Adrenal gland (tissue), 5 donors: ENCODE results near the gene RPRD1B.

ENCODE experiments used
- POLR2A ChIP-seq, 2 donors: fragments of 450-650 bp; IDR thresholded peaks; one replicate each; pipeline ENCODE4 v1.6.1; 2017; ENCODE audit warnings: antibody characterized with exemption in 2 of 2, mild to moderate bottlenecking in 2 of 2, moderate library complexity in 1 of 2
- TF ChIP-seq, protein P1 (sequence below), 6 experiments: fragments of 450-650 bp in 4 of 6; fragments of 200-600 bp in 2 of 6; sonication (generic) in 1 of 6; IDR thresholded peaks; 1 replicate in 5 of 6; 2 replicates in 1 of 6; pipeline versions ENCODE4 v1.5.1 to v1.8.0; 2016 to 2021; ENCODE audit warnings: antibody characterized with exemption in 6 of 6, mild to moderate bottlenecking in 2 of 6, moderate library complexity in 1 of 6
- donor health status: DM: no; HTN: no; CAD: no.

DNA sequence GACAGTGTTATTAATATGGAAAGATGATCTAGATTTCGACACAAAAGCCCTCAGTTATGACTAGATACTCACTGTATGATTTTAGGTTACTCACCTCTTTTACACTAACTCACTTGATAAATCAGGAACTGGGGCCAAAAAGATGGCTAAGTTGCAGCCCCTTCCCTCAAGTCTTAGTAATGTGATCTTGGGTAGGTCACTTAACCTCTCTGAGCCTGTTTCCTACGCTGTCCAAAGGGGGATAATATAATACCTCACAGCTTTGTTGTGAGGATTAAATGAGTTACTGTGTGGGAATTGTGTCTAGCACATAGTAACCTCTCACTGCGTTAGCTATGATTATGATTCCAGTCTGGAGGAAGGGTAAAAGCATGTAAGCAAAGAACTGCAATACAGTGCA lies 1.6 kb upstream of the RPRD1B start:
- TF ChIP-seq, protein P1, sequence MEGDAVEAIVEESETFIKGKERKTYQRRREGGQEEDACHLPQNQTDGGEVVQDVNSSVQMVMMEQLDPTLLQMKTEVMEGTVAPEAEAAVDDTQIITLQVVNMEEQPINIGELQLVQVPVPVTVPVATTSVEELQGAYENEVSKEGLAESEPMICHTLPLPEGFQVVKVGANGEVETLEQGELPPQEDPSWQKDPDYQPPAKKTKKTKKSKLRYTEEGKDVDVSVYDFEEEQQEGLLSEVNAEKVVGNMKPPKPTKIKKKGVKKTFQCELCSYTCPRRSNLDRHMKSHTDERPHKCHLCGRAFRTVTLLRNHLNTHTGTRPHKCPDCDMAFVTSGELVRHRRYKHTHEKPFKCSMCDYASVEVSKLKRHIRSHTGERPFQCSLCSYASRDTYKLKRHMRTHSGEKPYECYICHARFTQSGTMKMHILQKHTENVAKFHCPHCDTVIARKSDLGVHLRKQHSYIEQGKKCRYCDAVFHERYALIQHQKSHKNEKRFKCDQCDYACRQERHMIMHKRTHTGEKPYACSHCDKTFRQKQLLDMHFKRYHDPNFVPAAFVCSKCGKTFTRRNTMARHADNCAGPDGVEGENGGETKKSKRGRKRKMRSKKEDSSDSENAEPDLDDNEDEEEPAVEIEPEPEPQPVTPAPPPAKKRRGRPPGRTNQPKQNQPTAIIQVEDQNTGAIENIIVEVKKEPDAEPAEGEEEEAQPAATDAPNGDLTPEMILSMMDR (IDR thresholded peaks at IDR 0.05) = no peak
- no peak for TF ChIP-seq POLR2A (IDR thresholded peaks at IDR 0.05)
